ENCODE measurements around the gene NAA40. TPM values are rescaled to one million over a fixed set of nuclear protein-coding genes. Genes with fewer than 3 reads are reported as not detected.

NAA40 gene
- total and polyA plus RNA-seq, 2 of the 13 experiments (the other 11 are each of a cell fraction or from before 2014, with no cell fraction given), result 11.1 to 17.9 TPM

DNA sequence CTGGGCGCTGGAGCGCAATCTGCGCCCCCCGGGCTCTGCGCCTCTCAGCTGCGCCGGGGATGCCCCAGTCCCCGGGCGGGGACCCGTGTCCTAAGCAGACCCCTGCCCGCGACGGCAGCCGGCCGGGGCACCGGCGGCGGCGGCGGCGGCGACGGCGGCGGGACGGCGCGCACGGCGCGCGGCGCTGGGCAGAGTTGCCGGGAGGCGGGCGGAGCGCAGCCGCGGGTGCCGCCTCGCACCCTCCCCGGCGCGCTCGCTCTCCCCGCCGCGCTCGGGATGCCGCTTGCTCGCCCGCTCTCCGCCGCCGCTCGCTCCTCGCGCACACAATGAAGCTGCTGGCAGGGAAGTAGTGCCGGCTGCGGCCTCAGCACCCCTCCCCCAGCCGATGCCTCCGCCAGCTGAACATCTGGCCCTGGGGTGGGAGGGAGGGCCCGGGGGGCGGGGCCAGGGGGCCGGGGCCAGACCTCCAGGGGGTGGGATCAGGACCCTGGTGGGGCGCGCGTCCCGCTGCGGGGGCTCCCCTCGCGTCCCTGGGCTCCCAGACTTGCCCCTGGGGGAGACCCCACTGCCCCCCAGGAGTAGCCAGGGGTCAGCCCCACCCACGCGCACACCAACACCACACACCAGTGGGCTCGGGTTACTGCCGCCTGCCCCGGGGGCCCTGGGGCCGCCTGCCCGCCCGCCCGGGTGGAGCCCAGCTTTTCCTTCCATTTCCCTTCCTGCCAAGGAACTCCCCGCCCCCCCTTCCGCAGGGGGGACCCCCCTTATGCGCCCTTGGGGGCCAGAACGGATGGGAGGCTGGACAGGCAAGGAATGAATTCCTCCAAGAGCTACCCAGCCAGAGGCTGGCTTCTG is 21.7 kb upstream of the NAA40 start, which contains the start of gene RCOR2 (continued):
- no peak for TF ChIP-seq ZNF512B (CRISPR knock-in tag; IDR thresholded peaks at IDR 0.05; ENCODE audit: borderline replicate concordance)
- TF ChIP-seq KLF6 (CRISPR knock-in tag; IDR thresholded peaks at IDR 0.05), result no peak
- TF ChIP-seq CREB1 (IDR thresholded peaks at IDR 0.05), result no peak
- TF ChIP-seq CREB1 (CRISPR knock-in tag; IDR thresholded peaks at IDR 0.05), result no peak
- no peak for TF ChIP-seq ZNF704 (CRISPR knock-in tag; IDR thresholded peaks at IDR 0.05; ENCODE audit: borderline replicate concordance)
- TF ChIP-seq ZSCAN9 (CRISPR knock-in tag; IDR thresholded peaks at IDR 0.05; ENCODE audit: borderline replicate concordance), result no peak
- TF ChIP-seq TOPORS (CRISPR knock-in tag; IDR thresholded peaks at IDR 0.05), result no peak
- no peak for TF ChIP-seq ZNF781 (CRISPR knock-in tag; IDR thresholded peaks at IDR 0.05; ENCODE audit: borderline replicate concordance, not compliant biosample characterization)
- no peak for TF ChIP-seq GFI1 (CRISPR knock-in tag; IDR thresholded peaks at IDR 0.05; ENCODE audit: borderline replicate concordance)
- TF ChIP-seq ZNF34 (CRISPR knock-in tag; IDR thresholded peaks at IDR 0.05; ENCODE audit: borderline replicate concordance), result no peak
- TF ChIP-seq GPN1 (CRISPR knock-in tag; IDR thresholded peaks at IDR 0.05; ENCODE audit: borderline replicate concordance), result no peak
- TF ChIP-seq SIN3A (IDR thresholded peaks at IDR 0.05; ENCODE audit: borderline replicate concordance, low read depth, low read length), result peak; percentile 68; the same call in 1 of the 2 replicates
- TF ChIP-seq, protein P1, sequence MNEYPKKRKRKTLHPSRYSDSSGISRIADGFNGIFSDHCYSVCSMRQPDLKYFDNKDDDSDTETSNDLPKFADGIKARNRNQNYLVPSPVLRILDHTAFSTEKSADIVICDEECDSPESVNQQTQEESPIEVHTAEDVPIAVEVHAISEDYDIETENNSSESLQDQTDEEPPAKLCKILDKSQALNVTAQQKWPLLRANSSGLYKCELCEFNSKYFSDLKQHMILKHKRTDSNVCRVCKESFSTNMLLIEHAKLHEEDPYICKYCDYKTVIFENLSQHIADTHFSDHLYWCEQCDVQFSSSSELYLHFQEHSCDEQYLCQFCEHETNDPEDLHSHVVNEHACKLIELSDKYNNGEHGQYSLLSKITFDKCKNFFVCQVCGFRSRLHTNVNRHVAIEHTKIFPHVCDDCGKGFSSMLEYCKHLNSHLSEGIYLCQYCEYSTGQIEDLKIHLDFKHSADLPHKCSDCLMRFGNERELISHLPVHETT (CRISPR knock-in tag; conservative IDR thresholded peaks at IDR 0.05), result 0 out of 2 replicates have a peak, but pooled peaks have one; percentile 37
- no peak for TF ChIP-seq GTF3A (CRISPR knock-in tag; conservative IDR thresholded peaks at IDR 0.05)
- TF ChIP-seq ZBTB10 (CRISPR knock-in tag; IDR thresholded peaks at IDR 0.05; ENCODE audit: borderline replicate concordance), result no peak
- no peak for TF ChIP-seq STAT6 (CRISPR knock-in tag; IDR thresholded peaks at IDR 0.05; ENCODE audit: borderline replicate concordance)
